DLD1 (cell line): ENCODE results near the gene ATP2B3.

Experiments used
- in situ Hi-C: cut with HindIII; loops from 2 replicates; pipeline ENCODE4 v1.10.0; 2017; ENCODE audit warnings: low sequenced_read_pairs

ATP2B3 gene

GRCh38 chrX:153631907-153632594 is 114.6 kb downstream of the ATP2B3 start:
- in situ Hi-C loops: no loop called here
